Measurements from ENCODE around the gene HAGHL.
A peak's percentile ranks its signal among the peaks of the same experiment; 100 is the strongest.

Gene HAGHL

GRCh38 chr16:733382-734207 lies 6.7 kb downstream of the HAGHL start:
- TF ChIP-seq, protein P1, sequence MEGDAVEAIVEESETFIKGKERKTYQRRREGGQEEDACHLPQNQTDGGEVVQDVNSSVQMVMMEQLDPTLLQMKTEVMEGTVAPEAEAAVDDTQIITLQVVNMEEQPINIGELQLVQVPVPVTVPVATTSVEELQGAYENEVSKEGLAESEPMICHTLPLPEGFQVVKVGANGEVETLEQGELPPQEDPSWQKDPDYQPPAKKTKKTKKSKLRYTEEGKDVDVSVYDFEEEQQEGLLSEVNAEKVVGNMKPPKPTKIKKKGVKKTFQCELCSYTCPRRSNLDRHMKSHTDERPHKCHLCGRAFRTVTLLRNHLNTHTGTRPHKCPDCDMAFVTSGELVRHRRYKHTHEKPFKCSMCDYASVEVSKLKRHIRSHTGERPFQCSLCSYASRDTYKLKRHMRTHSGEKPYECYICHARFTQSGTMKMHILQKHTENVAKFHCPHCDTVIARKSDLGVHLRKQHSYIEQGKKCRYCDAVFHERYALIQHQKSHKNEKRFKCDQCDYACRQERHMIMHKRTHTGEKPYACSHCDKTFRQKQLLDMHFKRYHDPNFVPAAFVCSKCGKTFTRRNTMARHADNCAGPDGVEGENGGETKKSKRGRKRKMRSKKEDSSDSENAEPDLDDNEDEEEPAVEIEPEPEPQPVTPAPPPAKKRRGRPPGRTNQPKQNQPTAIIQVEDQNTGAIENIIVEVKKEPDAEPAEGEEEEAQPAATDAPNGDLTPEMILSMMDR (IDR thresholded peaks at IDR 0.05; ENCODE audit: insufficient read depth, low read depth, low read length, missing control alignments) = peak; percentile 39
- no peak for DNase-seq (ENCODE audit: low read depth)
- H3K4me3 ChIP-seq (ENCODE audit: low read length) = no peak overlapping the region

GRCh38 chr16:734208-734980 lies 7.5 kb downstream of the HAGHL start:
- TF ChIP-seq, protein P1 (IDR thresholded peaks at IDR 0.05; ENCODE audit: insufficient read depth, low read depth, low read length, missing control alignments) = no peak
- no peak overlapping the region for H3K4me3 ChIP-seq (ENCODE audit: low read length)
- DNase-seq (ENCODE audit: low read depth) = no peak

DNA sequence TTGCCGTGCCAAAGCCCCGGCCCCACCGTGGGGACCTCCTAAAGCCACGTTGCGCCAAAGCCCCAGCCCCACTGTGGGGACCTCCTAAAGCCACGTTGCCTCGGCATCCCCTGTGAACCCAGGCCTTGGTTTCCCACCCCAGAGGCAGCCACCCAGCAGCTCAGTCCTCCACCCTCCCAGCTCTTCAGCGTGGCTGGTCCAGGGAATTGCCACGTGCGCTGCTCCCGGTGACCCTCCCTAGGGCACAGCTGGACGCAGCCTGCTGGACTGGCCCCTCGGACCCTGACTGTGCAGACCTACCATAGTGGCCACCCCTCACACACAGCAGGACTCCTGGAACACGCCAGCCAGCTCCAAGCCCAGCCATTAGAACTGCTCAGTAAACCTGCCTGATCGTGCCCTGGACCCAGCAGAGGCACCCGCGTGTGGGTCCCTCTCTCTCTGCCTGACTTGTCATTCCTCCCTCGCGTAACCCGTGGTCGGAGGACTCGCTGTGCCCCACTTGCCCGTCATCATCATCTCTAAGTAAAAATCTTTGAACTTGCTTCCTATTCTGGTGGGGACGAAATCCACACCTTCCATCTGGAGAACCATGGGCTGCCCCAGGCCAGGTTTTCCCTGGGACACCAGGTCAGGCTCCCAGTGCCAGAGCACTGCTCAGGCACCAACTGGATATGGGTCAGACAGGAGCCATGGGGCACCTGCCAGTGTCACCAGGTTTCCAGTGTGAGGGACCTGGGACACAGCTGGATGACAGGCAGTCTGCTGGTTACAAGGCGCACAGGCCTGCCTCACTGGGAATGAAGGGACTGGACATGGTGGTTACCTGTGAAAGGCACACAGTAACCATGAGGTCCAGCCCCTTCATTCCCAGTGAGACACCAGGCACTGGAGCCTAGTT lies 8.3 kb downstream of the HAGHL start:
- no peak for DNase-seq (ENCODE audit: low read depth)
- H3K4me3 ChIP-seq (ENCODE audit: low read length) = no peak overlapping the region
- TF ChIP-seq, protein P1 (IDR thresholded peaks at IDR 0.05; ENCODE audit: insufficient read depth, low read depth, low read length, missing control alignments) = no peak

DNA sequence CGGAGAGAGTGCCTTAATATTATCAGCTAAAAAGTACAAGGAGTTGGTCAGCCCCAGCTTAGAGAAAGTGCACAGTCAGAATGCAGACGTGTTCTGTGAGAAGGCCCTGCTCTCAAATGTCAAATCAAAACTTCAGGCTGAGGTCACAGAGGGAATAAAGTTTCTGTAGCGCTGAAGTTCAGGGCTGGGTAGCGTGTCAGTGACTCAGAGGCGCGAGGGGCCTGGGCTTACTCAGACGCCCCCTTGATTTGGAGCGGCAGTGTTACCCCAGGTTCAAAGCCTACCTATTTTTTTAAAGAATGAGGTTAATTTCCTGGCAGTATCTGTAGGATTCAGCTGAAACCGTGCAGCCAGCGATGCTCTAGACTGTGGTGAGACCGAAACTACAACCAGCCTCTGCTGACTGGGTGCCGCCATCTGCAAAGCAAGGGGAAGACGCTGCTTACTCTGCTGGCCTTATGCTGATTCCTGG lies 9.1 kb downstream of the HAGHL start:
- DNase-seq (ENCODE audit: low read depth) = no peak
- H3K4me3 ChIP-seq (ENCODE audit: low read length) = no peak overlapping the region

GRCh38 chr16:736936-737481 lies 10.1 kb downstream of the HAGHL start:
- TF ChIP-seq, protein P1 (IDR thresholded peaks at IDR 0.05; ENCODE audit: insufficient read depth, low read depth, low read length, missing control alignments) = no peak
- no peak for DNase-seq (ENCODE audit: low read depth)
- no peak overlapping the region for H3K4me3 ChIP-seq (ENCODE audit: low read length)

More for the DNA sequence above, 9.1 kb downstream of the HAGHL start:
- TF ChIP-seq, protein P1 (IDR thresholded peaks at IDR 0.05; ENCODE audit: insufficient read depth, low read depth, low read length, missing control alignments) = no peak
